ENCODE results near the gene TRAF2. TPM values are rescaled to one million over a fixed set of nuclear protein-coding genes. Genes with fewer than 3 reads are reported as not detected.

The TRAF2 gene
- total RNA-seq, 1 donor from 2014 or later: 21.9 TPM

GRCh38 chr9:136934277-136934676 is 48.0 kb downstream of the TRAF2 start:
- DNase-seq (ENCODE audit: extremely low read depth, low read depth, low spot score): no peak

- DNase-seq (ENCODE audit: extremely low read depth, low read depth, low spot score): no peak
Measured at GRCh38 chr9:136935651-136936050, 49.3 kb downstream of the TRAF2 start.

GRCh38 chr9:136936645-136937170 is 50.4 kb downstream of the TRAF2 start:
- DNase-seq (ENCODE audit: extremely low read depth, low read depth, low spot score): no peak

GRCh38 chr9:136937186-136938001 is 51.1 kb downstream of the TRAF2 start:
- no peak for DNase-seq (ENCODE audit: extremely low read depth, low read depth, low spot score)

- no peak for DNase-seq (ENCODE audit: extremely low read depth, low read depth, low spot score)
Measured at GRCh38 chr9:136939431-136939995, 53.2 kb downstream of the TRAF2 start.

- DNase-seq (ENCODE audit: extremely low read depth, low read depth, low spot score): no peak
Measured at GRCh38 chr9:136939996-136940525, 53.7 kb downstream of the TRAF2 start.

GRCh38 chr9:136940526-136941230 is 54.4 kb downstream of the TRAF2 start:
- no peak for DNase-seq (ENCODE audit: extremely low read depth, low read depth, low spot score)

GRCh38 chr9:136941231-136942111 is 55.2 kb downstream of the TRAF2 start:
- no peak for DNase-seq (ENCODE audit: extremely low read depth, low read depth, low spot score)

GRCh38 chr9:136942112-136942880 is 56.0 kb downstream of the TRAF2 start:
- DNase-seq (ENCODE audit: extremely low read depth, low read depth, low spot score): no peak

GRCh38 chr9:136942881-136943230 is 56.5 kb downstream of the TRAF2 start:
- no peak for DNase-seq (ENCODE audit: extremely low read depth, low read depth, low spot score)

GRCh38 chr9:136943291-136944211 is 57.2 kb downstream of the TRAF2 start:
- DNase-seq (ENCODE audit: extremely low read depth, low read depth, low spot score): no peak

GRCh38 chr9:136944212-136944518 is 57.8 kb downstream of the TRAF2 start:
- DNase-seq (ENCODE audit: extremely low read depth, low read depth, low spot score): no peak

- DNase-seq (ENCODE audit: extremely low read depth, low read depth, low spot score): peak; percentile 20
Measured at GRCh38 chr9:136944519-136945332, 58.4 kb downstream of the TRAF2 start, which contains the start of the genes C8G and FBXW5. C8G (plus strand) TSS chr9:136945243; CDS start chr9:136945321, 78 bp downstream. FBXW5 (minus strand) TSS chr9:136944738; CDS start chr9:136944083, 655 bp downstream.

GRCh38 chr9:136945333-136946227 is 59.3 kb downstream of the TRAF2 start:
- no peak for DNase-seq (ENCODE audit: extremely low read depth, low read depth, low spot score)

GRCh38 chr9:136946228-136947027 is 60.1 kb downstream of the TRAF2 start:
- no peak for DNase-seq (ENCODE audit: extremely low read depth, low read depth, low spot score)
